HG02678 (cell line): ENCODE measurements around the gene SLC23A1.
A peak's percentile ranks its signal among the peaks of the same experiment; 100 is the strongest.
"Not testable (repeated sequence)": the region's sequence is repeated elsewhere in the genome, so short reads cannot be mapped to it uniquely, and the experiment has no call there.

Experiments
- ATAC-seq: cut with Tn5 transposase; IDR thresholded peaks from one replicate; pipeline ENCODE4 v1.9.1; 2021; ENCODE audit warnings: mild to moderate bottlenecking, moderate library complexity; ENCODE audit not compliant: unreplicated experiment

SLC23A1 gene

DNA sequence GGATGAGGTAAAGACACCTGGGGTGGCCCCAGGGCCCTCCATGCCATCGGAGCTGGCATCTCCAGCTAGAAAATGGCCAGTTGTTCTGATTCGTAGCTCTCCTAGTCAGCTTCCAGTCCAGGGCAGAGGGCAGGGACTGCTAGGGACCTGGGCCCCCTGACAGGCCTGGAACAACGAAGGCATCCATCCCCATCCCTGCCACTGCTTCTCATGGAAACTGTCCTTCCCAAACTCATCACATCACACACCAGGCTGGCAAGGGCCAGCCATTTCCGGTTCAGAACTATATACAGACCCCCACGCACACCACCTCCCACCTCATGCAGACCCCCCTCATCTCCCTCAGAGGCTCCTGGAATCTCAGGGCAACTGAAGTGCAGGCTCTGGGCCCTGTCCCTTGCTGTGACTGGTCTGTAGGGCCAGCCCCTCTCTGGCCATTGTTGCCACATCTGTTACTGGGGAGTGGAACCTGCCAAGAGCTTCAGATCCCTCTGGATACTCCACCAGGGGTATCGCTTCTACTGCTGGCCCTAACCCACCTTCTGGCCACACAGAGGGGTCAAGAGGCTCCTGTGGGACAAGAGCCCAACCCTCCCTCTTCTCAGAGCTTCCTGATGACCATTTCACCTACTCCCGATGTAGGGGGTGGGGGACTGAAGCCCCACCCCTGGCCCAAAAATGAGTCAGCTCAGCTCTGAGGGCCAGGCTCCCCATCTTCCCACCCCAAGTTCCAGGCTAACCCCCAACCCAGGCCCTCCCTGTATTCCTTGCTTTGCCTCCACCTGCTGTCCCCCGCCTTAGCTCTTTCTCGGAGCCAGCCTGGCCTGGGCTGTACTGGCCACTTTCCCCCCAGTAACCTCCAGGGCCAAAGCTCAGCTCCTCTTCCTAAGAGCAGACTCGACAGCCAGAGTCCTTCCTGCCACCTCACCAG lies 7.8 kb upstream of the SLC23A1 start:
- no peak for ATAC-seq

DNA sequence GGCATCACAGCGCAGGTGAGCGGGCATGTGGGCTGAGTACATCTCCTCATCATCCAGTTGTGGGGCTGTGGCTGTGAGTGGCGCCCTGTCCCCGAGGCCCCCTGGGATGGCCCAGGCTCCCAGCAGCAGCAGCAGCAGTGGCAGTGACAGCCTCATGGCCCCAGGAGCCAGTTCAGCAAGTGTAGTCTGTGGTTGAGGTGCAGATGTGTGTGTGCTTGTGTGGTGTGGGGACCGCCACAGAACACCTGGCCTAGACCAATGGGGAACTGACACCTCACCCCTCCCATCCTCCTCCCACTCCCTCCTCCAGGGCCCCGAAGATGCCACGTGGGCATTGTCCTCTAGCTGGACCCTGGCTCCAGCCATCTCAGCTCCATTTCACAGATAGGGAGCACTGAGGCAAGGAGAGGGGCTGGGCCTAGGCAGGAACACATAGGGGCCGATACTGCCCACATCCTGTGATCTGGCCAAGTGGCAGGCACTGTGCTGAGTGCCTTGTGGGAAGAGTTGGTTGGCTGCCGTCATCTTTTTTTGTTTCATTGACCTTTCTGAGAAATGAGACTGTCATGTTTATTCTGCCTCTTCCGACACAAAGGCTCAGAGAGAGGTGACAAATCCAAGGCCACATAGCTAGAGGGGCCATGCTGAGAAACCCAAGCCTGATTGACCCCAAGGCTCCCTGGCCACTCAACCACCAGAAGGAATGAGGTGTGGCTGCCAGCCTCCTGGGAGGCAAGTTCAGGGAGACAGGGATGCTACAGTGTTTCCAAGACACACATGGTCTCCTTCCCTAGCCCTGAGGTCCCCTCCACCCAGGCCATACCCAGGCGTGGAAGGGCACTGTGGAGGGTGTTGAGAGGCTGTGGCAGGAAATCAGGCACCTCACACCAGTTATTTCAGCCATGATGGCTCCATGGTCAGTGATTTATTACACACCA lies 6.9 kb upstream of the SLC23A1 start, which contains the start of gene MZB1:
Gene MZB1, minus strand, starts transcription at position 213 of the 938 bp plus-strand sequence. Its CDS starts 57 bp downstream, at position 156.
- ATAC-seq = peak; percentile 42

DNA sequence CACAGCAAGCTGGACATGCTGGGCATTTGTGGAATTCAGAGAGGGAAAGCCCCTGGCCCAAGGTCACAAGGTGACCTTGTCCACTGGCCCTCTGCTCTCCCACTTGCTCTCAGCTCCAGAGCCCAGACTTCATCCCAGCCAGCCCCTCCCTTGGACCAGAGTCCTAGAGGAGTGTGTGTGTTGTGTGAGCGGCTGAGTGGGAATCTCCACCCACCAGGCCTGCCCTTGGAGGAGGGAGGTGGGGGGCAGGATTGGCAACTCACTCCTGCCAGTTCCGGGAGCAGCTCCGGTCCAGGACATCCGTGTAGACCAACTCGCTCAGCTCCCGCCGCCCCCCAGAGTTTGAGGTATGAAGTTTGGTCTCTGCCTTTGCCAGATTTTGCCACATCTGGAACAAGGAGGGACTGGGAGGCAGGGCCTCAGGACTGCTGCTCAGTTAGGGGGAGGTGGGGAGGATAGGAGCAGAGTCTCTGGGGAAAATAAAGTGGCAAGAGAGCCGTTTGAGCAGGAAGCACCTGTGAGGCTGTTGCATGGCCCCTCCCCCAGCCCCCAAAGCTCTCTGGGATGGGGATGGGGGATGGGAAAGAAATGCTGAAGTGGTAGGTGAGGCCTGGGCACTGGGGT lies 5.2 kb upstream of the SLC23A1 start:
- ATAC-seq = no peak

DNA sequence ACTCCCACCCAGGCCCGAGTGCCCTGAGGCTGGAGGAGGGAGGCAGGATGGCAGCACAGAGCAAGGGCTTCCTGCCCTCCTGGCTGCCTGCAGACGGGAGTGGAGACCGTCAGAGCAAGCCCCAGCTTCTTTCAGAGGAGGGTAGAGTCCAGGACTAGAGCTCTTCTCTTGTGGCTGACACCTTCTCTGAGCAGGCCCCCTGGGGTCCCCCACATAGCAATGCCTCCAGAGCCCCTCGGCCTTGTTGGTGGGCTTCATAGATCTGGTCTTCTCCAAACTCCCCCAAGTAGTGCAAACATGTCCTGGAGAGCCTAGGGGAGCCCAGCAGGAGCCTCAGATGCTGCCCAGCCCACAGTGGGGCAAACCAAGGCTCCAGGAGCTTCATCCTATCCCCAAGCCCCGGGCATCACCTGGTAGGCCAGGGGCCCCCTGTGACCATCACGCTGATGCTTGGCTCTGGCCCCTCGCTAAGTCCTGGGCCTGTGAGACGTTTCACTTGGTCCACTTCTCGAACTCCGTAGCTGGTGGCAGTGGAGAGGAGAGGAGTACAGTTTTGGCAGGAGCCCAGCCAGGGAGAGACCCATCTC lies 4.6 kb upstream of the SLC23A1 start:
- no peak for ATAC-seq

DNA sequence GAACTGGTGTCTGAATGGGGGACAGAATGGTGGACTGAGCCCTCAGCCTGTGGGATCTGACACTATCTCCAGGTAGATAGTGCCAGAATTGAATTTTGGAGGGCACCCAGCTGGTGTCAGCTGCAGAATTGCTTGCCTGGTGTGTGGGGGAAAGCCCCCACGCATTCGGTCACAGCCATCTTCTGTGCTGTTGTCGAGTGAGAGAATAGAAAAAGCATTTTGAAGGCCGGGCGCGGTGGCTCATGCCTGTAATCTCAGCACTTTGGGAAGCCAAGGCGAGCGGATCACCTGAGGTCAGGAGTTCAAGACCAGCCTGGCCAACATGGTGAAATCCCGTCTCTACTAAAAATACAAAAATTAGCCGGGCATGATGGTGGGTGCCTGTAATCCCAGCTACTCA lies 3.9 kb upstream of the SLC23A1 start:
- ATAC-seq = not testable (repeated sequence)

DNA sequence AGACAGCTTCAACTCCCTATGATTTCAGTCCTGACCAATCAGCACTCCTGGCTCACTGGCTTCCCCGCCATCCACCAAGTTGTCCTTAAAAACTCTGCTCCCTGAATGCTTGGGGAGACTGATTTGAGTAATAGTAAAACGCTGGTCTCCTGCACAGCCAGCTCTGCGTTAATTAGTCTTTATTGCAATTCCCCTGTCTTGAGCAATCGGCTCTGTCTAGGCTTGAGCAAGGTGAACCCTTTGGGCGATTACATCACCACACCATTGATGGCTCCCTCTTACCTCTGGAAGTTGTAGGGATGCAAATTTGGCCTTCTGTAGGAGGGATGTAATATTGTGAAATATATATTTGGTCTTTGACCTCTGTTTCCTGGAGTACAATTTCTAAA lies 2.9 kb upstream of the SLC23A1 start:
- ATAC-seq = no peak

DNA sequence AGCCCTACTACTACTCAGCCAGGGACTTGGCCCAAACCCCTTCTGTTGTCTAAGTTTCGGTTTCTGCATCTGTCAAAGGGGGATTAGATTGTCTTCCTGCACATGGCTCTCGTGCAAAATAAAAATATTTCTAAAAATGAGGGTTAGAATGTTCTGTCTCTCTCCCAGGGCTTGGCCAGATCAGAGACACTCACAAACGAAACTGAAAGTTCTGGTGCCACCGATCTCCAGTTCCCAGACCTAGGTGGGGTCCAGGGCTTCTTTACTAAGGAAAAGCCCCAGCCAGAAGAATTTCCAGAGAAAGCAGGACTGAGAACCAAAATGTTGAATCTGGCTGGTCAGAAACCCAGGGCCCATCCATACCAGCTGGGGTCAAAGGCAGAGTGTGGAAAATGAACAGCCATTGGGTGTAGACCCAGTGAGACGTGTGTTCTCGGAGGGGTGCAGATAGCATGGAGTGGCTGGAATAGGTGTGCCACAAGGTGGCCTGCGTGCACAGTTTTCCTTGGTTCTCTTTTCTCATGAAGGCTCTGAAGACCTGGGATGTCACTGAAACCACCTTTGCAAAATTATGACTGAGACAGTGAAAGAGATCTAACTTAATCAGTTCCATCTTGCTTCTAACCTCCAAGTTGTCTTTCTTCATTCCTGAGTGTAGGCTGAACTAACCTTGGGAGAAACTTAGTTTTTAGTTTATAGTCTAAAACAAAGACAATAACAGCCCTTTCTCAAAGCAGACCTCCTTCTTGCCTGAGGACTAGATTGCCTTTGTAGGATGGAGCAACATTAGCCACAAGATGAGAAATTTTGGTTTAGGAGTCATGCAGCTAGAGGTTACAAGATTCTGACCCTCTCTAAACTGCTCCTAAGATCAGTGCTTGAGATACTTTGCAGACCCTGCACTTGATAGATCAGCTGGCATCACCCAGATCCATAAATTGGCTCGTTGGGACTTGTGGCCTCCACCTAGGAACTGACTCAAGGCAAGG lies 2.3 kb upstream of the SLC23A1 start:
- ATAC-seq = no peak

DNA sequence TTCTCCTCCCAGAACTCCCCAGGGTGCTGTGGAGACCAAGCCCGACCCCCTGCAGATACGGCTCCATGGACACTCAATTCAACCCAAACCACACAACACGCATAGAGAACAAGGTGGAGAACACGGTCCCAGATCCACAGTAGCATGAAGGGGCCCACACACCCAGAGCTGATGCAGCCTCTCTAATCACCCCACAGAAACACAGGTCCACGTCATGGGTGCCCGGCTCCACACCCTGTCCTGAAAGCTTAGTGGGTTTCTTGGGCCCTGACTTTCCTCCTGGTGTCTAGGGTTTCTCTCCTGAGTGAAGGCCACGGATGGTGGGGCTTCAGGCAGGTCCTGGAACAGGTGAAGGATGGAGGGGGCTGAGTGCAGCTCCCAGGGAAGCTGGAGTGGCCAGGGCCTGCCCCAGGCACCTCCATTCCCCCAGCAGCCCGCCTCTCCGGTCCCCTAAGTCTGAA lies 1.5 kb upstream of the SLC23A1 start:
- no peak for ATAC-seq

DNA sequence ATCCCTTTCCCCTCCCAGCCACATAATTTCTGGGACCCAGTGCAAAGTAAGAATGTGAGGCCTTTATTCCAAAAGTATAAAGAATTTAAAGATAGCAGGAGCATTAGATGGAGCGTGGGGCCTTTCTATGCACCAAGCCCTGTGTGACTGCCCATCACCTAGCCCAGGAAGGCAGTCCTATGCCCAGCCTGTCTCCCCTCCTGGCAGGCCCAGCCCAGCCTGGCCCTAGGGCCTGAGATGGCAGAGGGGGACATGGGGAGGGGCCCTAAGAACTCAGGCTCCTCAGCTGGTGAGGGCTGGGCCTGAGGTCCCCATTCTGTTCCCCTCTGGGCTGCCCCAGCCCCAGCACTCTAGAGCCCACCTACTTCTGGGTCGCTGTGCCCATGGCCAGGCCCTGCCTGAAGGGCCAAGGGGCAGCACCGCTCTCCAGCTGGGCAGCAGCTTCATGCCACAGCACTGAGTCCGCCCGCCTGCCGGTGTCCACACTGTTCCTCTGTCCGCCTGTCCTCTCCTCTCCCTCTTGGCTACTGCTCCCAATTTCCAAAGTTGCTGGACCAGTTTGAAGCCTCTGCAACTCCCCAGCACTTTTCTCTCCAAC lies 995 bp upstream of the SLC23A1 start:
- no peak for ATAC-seq

DNA sequence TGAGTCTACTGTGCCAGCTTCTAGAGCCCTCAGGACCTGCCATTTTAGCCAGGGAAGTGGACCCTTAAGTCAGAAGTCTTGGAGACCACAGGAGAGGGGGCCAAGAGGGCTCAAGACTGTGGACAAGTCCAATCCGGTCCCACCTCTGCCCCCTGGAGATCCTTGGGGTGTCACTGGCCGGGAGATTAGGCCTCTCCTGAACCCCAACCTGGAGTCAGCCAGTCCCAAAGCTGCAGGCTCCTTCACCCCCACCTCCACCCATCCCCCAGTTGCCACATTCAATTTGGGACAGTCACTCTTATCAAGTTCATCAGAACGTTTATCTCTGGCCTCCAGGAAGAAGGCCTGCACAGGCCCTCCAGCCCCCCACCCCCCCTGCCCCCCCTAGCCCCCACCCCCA lies 290 bp downstream of the SLC23A1 start:
- ATAC-seq = no peak

DNA sequence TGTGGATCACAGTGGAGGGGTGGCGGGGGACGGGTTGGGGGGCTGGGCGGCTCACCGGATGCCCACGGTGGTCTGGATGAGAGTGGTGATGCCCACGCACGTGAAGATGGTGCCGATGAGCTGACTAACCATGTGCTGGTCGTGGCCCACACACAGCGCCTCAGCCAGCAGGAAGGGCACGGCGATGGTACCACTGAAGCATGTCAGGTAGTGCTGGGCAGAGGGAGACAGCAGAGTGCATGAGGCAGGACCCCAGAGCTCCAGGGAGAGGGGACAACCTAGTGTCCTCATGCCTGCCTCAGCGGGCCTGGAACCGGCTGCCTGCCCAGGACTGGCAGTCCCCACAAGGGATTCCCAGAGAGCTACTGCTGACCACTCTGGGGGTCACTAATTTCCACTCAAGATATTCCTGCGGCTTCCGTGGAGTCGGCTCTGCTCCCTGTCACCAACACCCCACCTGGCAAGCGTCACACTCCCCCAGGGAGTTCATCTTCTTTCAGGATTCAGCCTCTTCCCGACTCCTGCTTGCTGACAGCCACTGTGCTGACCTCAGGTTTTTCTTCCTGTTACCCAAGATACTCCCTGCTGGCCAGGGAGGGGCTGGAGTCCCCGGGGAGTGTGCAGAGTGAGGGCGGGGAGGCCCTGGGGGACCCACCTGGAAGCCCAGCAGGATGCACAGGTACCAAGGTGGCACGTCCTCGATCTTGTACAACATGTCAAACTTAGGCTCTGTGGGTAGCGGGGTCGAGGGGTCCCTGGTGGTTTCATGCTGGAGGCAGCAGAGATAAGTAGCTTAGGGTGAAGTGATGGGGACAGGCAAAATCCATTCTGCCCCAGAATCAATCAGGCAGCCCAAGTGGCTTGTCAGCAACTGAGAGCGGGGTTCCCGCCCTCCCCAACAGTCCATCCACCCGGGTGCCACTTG lies 998 bp downstream of the SLC23A1 start:
- ATAC-seq = no peak

DNA sequence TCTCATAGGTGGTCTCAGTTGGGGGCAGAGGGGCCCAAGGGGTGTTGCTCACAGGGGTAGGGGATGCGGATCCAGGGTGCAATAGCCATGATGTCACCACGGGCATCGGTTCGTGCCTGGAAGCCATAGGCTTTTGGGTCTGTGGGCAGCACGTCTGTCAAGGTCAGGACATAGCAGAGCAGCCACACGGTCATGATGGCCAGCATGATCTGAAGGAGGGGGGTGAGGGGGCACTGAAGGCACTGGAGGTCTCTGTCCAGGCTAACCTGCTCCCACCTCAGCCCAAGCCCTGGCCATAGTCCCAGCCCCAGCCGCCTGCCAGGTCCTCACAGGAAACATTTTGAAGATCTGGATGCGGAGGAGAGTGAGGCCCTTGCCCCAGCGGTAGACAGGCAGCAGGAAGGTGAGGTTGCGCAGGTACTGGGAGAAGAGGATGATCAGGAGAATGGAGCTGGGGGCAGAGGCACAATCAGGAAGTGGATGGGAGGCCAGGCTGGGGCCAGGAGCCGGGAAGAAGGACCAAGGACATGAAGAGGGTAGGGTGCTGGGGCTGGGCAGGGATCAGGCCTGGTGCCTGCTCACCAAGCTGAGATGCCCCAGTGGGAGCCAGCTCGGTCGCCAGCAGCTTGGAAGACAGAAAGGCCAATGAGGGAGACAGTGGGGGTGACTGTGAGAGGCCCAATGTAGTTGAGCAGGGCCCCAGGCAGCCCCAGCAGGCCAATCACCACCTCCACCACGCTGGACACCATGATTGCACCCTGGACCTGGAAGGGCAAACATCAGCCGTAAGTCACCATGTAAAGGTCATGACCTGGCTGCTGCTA lies 3.3 kb downstream of the SLC23A1 start:
- no peak for ATAC-seq

DNA sequence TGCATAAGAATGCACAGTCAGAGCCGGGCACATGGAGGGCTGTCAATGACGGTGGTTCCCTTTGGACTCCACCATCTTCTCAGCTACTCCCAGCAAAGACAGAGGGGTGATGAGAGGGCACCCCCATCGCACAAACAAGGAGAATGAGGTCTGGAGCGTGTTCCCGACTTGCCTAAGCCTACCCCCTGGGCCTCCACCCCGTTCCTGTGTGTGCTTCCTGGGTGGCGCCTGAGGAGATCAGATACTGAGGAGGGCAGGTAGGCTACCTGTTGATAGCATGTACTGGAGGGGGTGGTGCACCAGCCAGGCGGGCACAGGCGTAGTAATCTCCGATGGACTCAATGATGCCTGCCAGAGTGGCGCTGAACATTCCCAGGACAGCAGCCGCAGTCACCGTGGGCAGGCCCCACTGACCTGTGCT lies 4.1 kb downstream of the SLC23A1 start:
- ATAC-seq = no peak

DNA sequence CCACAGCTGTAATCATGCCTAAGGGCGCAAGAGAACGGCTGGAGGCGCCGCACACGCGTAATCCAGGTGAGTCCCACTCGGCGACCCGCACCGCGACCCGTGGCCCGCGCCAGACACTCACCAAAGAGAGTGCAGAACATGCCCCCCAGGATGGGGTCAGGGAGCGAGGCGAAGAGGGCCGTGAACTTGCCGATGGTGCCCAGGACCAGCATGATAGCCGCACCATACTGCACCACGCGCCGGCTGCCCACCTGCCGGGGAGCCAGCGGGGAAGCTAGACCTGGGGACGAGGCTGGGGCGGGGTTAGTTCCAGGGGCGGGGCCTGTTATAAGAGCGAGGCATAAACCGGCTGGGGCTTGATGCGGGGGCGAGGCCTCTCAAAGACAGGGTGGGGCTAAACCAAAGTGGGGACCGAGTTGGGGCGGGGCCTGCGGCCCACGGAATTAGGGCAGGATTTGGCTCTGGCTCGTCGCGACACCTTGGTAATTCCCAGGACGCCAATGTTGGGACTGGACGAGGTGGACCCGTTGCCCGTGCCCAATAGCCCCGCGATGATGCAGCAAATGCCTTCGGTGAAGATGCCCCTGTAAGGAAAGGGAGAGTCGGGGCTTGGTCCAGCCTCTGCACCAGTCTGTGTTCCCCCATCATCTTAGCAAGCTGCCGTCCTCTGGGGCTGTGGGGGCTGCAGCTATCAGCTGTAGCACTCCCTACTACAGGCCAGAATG lies 4.8 kb downstream of the SLC23A1 start:
- no peak for ATAC-seq

DNA sequence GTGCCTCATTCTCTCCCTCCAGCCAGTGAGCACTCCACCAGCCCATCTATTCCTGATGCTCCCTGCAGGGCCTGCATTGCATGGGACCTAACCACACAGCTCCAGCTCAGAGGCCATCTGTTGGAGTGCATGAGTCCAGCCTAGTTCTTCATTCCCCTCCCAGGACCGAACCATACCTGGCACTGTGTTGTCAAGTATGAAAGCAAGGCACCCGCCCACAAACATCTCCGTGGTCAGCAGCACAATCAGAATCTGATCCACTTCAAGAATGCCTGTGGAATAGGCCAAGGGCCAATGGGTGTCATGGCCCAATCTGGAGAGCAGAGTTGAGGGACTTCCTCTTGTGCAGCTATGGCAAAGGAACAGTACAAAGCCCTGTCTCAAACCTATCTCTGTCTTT lies 5.9 kb downstream of the SLC23A1 start:
- no peak for ATAC-seq

DNA sequence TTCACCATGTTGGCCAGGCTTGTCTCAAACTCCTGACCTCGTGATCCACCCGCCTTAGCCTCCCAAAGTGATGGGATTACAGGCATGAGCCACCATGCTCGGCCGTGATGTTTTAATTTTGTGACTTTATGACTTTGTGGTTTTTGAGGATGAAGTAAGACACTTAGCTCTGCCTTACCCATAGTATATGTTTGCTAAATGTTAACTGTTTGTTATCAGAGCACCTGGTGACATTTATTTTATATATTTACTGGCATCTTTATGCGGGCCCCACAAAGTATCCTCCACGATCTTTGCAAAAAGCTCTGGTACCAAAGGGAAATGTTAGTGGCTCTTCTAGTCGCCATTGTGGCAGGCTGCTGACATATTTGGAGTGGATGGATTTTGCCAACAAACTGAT lies 6.7 kb downstream of the SLC23A1 start:
- ATAC-seq = no peak
